Measurements from ENCODE around the gene THBS3. TPM values are rescaled to one million over a fixed set of nuclear protein-coding genes. Genes with fewer than 3 reads are reported as not detected.

THBS3 gene
- polyA plus RNA-seq, 1 donor from 2014 or later, result 99.6 TPM

GRCh38 chr1:155255243-155256007 is 47.7 kb upstream of the THBS3 start, which contains the start of gene ENTREP3:
Gene ENTREP3 (minus strand): TSS chr1:155255483. CDS start chr1:155254877, 606 bp downstream.
- peak within 1 kb of the TSS; percentile 80 for H3K4me2 ChIP-seq (ENCODE audit: low read length)
- H3K27me3 ChIP-seq (ENCODE audit: insufficient read depth, low read depth, low read length), result no peaks in the 10 kb centered on the region
- H2AFZ ChIP-seq (ENCODE audit: low read depth, low read length), result peak within 1 kb of the TSS; percentile 56
- TF ChIP-seq REST (IDR thresholded peaks at IDR 0.05; ENCODE audit: borderline replicate concordance), result no peak
- no peak for TF ChIP-seq EZH2 (IDR thresholded peaks at IDR 0.05; ENCODE audit: borderline replicate concordance, insufficient read depth, low read length, poor library complexity, severe bottlenecking)
- TF ChIP-seq MXI1 (conservative IDR thresholded peaks at IDR 0.05; ENCODE audit: poor library complexity, severe bottlenecking), result peak; percentile 76
- TF ChIP-seq, protein P1, sequence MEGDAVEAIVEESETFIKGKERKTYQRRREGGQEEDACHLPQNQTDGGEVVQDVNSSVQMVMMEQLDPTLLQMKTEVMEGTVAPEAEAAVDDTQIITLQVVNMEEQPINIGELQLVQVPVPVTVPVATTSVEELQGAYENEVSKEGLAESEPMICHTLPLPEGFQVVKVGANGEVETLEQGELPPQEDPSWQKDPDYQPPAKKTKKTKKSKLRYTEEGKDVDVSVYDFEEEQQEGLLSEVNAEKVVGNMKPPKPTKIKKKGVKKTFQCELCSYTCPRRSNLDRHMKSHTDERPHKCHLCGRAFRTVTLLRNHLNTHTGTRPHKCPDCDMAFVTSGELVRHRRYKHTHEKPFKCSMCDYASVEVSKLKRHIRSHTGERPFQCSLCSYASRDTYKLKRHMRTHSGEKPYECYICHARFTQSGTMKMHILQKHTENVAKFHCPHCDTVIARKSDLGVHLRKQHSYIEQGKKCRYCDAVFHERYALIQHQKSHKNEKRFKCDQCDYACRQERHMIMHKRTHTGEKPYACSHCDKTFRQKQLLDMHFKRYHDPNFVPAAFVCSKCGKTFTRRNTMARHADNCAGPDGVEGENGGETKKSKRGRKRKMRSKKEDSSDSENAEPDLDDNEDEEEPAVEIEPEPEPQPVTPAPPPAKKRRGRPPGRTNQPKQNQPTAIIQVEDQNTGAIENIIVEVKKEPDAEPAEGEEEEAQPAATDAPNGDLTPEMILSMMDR (IDR thresholded peaks at IDR 0.05; ENCODE audit: poor library complexity, severe bottlenecking), result peak; percentile 19
- peak; percentile 93 for TF ChIP-seq POLR2AphosphoS5 (IDR thresholded peaks at IDR 0.05)
- TF ChIP-seq RAD21 (conservative IDR thresholded peaks at IDR 0.05), result peak; percentile 24
- TF ChIP-seq SMC3 (conservative IDR thresholded peaks at IDR 0.05; ENCODE audit: poor library complexity), result peak; percentile 43
- peak; percentile 64 for TF ChIP-seq TAF1 (IDR thresholded peaks at IDR 0.05; ENCODE audit: low read depth)
- peak; percentile 29 for TF ChIP-seq EP300 (conservative IDR thresholded peaks at IDR 0.05; ENCODE audit: poor library complexity, severe bottlenecking)
- H3K36me3 ChIP-seq (ENCODE audit: insufficient read depth, low read length), result no peaks in the 10 kb centered on the region
- peak within 1 kb of the TSS; percentile 67 for H3K27ac ChIP-seq (ENCODE audit: low read length)
- H3K4me3 ChIP-seq (ENCODE audit: low read length), result peak within 1 kb of the TSS; percentile 94
- peaks cover 8% of the 10 kb centered on the region for H3K79me2 ChIP-seq (replicated peaks; ENCODE audit: insufficient read depth, low read length)
- H4K20me1 ChIP-seq (ENCODE audit: insufficient read depth), result no peaks in the 10 kb centered on the region
- H3K9me3 ChIP-seq (ENCODE audit: low read length), result no peaks in the 10 kb centered on the region
- H3K9me2 ChIP-seq (ENCODE audit: insufficient read depth, low read length), result no peaks in the 10 kb centered on the region
- H3K9ac ChIP-seq (ENCODE audit: low read length), result peak within 1 kb of the TSS; percentile 91
- H3F3A ChIP-seq (ENCODE audit: insufficient read depth, low read length, poor library complexity, severe bottlenecking), result no peaks in the 10 kb centered on the region

GRCh38 chr1:155254714-155255242 is 47.1 kb upstream of the THBS3 start:
- peaks cover 8% of the 10 kb centered on the region for H3K79me2 ChIP-seq (replicated peaks; ENCODE audit: insufficient read depth, low read length)
- H3F3A ChIP-seq (ENCODE audit: insufficient read depth, low read length, poor library complexity, severe bottlenecking), result no peaks in the 10 kb centered on the region
- H3K9me3 ChIP-seq (ENCODE audit: low read length), result no peaks in the 10 kb centered on the region
- H3K27me3 ChIP-seq (ENCODE audit: insufficient read depth, low read depth, low read length), result no peaks in the 10 kb centered on the region
- H3K4me3 ChIP-seq (ENCODE audit: low read length), result peak overlapping the region; percentile 94
- H2AFZ ChIP-seq (ENCODE audit: low read depth, low read length), result peak overlapping the region; percentile 56
- TF ChIP-seq EZH2 (IDR thresholded peaks at IDR 0.05; ENCODE audit: borderline replicate concordance, insufficient read depth, low read length, poor library complexity, severe bottlenecking) (no peak), RAD21 (conservative IDR thresholded peaks at IDR 0.05) (no peak), EP300 (conservative IDR thresholded peaks at IDR 0.05; ENCODE audit: poor library complexity, severe bottlenecking) (no peak), REST (IDR thresholded peaks at IDR 0.05; ENCODE audit: borderline replicate concordance) (no peak), MXI1 (conservative IDR thresholded peaks at IDR 0.05; ENCODE audit: poor library complexity, severe bottlenecking) (no peak), POLR2AphosphoS5 (IDR thresholded peaks at IDR 0.05) (no peak), TAF1 (IDR thresholded peaks at IDR 0.05; ENCODE audit: low read depth) (no peak), SMC3 (conservative IDR thresholded peaks at IDR 0.05; ENCODE audit: poor library complexity) (no peak)
- TF ChIP-seq, protein P1 (IDR thresholded peaks at IDR 0.05; ENCODE audit: poor library complexity, severe bottlenecking), result no peak
- no peaks in the 10 kb centered on the region for H3K9me2 ChIP-seq (ENCODE audit: insufficient read depth, low read length)
- peak overlapping the region; percentile 67 for H3K27ac ChIP-seq (ENCODE audit: low read length)
- no peaks in the 10 kb centered on the region for H4K20me1 ChIP-seq (ENCODE audit: insufficient read depth)
- no peaks in the 10 kb centered on the region for H3K36me3 ChIP-seq (ENCODE audit: insufficient read depth, low read length)
- H3K9ac ChIP-seq (ENCODE audit: low read length), result peak overlapping the region; percentile 91
- H3K4me2 ChIP-seq (ENCODE audit: low read length), result peak overlapping the region; percentile 80

Data from neural cell (in vitro differentiated cells).